ENCODE data around the gene DCDC1.
"Not testable (repeated sequence)": the region's sequence is repeated elsewhere in the genome, so short reads cannot be mapped to it uniquely, and the experiment has no call there.

The DCDC1 gene

DNA sequence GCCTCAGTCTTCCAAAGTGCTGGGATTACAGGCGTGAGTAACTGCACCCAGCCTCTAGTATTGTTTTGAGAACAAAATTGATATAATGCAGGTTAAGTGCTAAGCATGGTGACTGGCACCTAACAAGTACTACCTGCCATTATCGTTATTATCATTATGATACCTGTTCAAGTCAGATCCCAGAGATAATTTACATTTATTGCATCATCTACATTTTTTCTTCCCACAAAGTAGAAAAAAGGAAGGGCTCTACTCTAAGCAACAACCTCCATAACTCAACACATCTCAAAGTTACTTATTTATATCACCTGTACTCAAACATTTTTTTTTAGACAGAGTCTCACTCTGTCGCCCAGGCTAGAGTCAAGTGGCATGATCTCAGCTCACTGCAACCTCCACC, 42.1 kb downstream of the DCDC1 start:
- no peak for DNase-seq

DNA sequence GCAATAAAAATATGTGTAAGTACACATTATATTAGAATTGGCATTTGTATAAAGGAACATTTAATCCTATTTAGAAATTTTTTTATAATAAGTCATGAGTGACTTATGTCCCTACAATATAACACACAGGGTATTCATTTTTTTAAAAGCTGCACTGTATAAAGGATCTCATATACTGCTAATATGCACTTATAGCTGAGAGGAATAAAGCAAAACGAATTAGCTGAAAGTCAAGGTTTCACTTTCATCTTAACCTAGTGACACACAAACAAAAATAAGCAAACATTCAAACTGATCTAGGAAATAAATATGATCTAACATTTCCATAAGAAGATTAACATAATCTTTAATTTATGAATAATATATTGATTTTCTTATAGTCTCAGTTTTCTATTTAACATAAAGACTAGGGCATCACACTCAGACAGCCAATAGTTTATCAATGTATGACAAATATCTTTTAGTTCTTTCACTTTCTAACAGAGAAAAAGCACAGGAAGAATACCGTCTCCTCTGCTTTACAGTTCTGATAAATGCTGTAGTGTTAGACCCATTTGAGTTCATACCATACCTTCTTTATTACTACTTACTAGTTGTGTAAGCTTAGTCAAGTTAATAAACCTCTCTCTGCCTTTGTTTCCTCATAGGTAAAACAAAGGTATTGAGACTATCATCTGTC, 42.9 kb downstream of the DCDC1 start:
- no peak for DNase-seq

DNA sequence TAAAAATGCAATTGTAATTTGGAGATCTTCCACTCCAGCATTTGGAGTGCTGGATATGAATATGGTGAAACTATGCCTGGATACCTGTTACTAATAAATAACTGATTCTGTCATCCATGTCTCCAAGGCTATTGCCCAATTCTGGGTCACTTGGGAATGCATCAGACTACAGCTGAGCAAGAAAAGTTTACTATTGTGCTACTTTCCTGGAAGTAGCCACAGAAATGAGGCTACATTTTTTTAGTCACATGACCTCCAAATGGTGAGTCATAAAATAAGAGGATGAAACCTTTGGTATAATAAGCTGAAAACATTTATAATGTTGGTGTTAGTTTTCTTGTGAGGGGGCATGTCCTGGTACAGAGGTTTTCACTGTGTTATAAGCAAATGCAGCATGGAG, 44.4 kb downstream of the DCDC1 start:
- no peak for DNase-seq

- DNase-seq: no peak
These were observed 46.4 kb downstream of the DCDC1 start for GRCh38 chr11:31323145-31323544.

GRCh38 chr11:31321494-31321893, 48.0 kb downstream of the DCDC1 start:
- DNase-seq: not testable (repeated sequence)

DNA sequence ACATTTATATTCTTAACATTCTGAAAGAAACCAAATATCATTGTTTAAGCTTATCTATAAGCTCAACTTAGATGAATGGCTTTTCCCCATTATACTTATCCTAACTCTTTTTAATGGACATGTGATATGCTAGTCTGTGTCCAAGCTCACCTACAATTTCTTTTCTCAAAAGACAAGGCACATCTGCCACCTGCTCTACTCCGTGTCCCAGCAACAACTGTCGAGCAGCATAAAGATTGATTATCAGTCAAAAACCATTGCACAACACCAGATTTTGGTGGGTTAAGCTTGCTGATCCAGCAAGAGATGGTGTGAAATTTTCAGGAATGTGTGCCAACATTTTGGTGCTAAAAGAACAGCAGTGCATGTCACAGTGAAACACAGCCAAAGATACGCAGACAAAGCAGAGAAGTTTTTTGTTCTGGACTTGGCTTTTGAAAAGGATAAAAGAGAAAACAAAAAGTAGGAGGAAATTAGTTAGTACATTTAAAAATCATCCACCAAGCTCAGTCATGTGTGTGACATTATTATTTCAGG, 65.8 kb downstream of the DCDC1 start:
- DNase-seq: no peak

- DNase-seq: no peak
These were observed 67.7 kb downstream of the DCDC1 start for GRCh38 chr11:31301549-31302510.

- DNase-seq: no peak
These were observed 74.2 kb downstream of the DCDC1 start for GRCh38 chr11:31295308-31295707.

GRCh38 chr11:31273527-31273926, 96.0 kb downstream of the DCDC1 start:
- not testable (repeated sequence) for DNase-seq

DNA sequence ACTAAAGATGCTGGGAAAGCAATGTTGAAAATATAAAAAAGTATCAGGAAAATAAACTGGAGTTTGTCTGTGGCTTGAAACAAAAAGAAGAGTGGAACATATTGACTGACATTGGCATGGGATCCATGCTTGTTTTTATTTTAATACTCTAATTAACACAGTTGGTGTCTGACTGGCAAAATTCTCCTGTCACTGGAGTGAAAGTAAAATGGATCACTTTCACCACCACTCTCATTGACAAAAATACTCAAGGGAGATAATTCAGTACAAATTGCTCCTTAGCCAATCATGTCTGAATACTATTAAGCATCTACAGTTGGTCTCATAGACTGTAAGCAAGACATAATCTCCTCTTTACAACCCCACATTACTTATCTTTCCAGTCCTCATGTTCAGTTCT, 101.8 kb downstream of the DCDC1 start:
- no peak for DNase-seq

DNA sequence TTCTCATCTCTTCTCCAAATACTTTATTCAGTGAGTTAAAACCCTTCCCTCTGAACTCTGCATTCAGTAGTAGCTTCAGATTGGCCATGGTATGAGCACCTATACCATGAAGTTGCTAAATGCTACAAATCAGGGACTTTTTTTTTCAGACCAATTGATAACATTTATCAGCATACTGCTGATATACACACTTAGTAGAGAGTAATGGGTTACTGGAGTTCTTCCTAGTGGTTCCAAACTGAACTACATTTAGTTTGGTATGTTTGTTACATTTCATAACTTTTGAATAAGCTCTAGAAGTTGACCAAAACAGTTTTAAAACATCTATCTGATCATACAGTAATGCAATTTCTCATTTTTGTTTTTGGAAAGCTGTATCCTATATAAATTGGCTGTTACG, 104.7 kb downstream of the DCDC1 start:
- no peak for DNase-seq

DNA sequence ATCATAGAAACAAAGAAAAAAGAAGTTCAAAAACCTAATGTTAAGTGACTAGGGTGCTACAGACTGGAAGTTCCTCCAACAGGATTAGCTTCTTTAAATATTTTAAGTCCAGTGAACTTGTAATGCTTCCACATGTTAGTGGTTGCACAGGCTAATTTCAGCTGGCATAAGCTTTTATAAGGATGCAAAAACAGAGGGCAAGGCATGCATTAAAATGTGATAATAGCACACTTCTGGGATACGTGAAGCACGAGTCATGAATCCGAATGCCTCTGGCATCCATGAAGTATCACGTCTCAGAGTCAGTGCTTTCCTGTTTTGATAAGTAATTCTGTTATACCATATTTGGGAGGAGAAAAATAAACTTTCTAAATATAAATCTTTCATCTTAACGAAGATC, 106.8 kb downstream of the DCDC1 start:
- no peak for DNase-seq

DNA sequence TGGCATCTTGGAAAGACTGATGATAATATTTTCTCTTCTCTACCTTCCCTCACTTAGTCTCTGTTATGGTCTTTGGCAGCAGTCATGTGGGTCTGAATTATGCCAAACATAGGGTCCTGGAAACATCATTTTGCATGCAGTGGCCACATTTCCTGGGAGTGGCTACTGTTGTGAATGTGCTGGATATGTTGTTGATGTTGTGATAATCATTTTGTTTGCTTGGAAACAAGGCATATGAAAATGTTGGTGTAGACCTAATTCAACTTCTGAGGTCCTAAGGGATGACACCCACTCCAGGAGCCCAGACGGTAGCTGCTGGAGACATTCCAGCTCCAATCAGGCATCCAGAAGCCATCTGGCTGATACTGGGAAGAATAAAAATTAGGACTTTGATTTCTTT, 109.7 kb downstream of the DCDC1 start:
- DNase-seq: no peak

- DNase-seq: no peak
These were observed 115.1 kb downstream of the DCDC1 start for GRCh38 chr11:31254415-31254814.

GRCh38 chr11:31248768-31249167, 120.8 kb downstream of the DCDC1 start:
- no peak for DNase-seq

DNA sequence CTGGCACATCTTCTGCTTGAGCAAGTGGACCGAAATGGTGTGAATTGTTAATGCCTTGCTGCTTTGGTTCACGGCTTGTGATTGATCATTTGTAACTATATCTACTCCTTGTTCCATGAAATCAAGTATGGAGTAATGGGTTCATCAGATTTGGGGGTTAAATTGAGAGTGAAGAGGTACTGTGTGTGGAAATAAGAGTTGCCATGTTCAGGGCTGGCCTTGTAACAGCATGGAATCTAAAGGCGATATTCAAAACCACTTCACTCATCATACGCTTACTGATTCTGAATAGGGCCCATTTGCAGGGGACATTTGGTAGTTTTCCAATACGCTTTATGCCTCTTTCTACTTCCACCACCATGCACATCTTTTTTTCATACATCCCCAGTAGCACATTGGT, 122.2 kb downstream of the DCDC1 start:
- DNase-seq: no peak

- no peak for DNase-seq
These were observed 122.9 kb downstream of the DCDC1 start for GRCh38 chr11:31246451-31247165.

DNA sequence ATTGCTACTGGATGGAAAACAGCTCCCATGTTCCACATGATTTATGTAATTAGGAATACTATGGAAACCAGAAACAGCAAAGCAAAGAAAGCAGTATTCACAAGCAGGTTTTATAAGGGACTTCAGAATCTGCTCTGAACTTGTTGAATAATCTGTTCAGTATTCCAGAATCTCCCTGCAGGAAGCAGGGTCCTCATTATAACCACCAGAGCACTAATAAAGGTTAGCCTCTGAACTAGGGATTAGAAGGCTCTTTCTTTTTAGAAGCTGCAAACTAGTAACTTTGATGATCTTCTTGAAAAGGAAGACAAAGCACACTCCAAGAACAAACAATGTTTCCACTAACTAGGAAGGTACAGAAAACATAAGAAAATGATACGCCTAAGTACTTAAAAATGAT, 125.8 kb downstream of the DCDC1 start:
- no peak for DNase-seq

DNA sequence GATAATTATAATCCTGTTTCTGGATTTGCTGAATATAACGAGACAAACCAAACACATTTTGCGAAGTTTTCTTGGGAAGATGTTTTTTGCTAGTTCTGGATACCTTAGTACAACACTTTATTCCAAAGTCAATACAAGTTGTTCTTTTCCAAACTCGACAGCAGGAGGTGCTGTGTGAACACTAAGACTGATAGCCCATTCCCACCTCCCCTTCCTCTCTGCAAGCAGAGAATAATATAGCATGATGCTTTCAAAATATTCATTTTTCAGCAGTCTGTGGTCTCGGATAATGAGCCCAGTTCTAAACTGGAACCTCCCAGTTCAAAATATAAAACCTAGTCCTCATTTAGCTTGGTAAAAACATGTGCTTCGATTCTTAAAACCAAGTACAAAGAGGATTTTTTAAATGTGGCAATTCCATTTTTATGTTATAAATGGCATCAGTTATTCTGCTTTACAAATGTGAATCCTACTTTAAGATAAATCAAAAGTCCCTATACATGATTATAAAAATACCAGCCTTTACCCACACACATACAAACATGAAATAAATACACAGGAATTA, 129.1 kb downstream of the DCDC1 start:
- DNase-seq: peak in 2 of 6 experiments; percentile 12 to 25

- no peak for DNase-seq
These were observed 131.4 kb downstream of the DCDC1 start for GRCh38 chr11:31237819-31238760.

DNA sequence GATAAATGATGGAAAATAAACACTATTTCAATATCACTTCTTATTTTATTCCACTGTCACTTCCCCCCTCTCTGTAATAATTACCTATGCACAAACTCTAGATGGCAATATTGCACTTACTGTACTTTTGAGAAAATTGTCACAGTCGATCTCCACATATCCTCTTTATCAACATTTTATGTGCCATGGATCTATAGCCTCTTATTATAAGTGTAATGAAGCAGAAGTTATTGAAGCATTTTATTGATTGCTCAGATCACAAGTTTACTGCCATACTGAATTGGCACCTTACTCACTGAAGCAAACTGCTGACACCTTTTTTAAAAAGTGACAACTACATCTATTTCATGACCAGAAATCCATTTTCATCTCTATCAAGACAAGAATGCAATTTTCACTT, 133.4 kb downstream of the DCDC1 start:
- DNase-seq: no peak

DNA sequence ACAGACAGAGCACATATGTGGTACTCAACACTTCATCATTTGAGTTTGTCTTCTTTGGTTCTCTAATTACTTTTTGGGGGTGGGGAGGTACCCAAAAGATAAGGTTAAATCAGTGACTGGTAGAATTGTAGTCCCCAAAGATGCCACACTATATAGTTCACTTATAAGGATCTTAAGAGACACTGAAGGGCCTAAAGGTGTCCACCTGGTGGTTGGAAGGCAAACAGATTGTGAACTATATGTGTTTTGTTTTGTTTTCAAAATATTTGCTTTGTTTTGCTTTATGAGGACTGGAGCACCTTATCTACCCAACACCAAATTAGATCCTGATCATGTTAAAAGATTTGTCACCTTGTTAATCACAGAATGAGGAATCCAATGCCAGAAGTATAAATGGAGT, 136.1 kb downstream of the DCDC1 start:
- DNase-seq: no peak
